Medulla oblongata (tissue), 1 donor: ENCODE measurements around the gene DPYSL5.
A peak's percentile ranks its signal among the peaks of the same experiment; 100 is the strongest.

ENCODE experiments used
- DNase-seq: peaks from one replicate; pipeline ENCODE4 v3.0.0-alpha.2; 2015; ENCODE audit errors: extremely low spot score

The DPYSL5 gene

DNA sequence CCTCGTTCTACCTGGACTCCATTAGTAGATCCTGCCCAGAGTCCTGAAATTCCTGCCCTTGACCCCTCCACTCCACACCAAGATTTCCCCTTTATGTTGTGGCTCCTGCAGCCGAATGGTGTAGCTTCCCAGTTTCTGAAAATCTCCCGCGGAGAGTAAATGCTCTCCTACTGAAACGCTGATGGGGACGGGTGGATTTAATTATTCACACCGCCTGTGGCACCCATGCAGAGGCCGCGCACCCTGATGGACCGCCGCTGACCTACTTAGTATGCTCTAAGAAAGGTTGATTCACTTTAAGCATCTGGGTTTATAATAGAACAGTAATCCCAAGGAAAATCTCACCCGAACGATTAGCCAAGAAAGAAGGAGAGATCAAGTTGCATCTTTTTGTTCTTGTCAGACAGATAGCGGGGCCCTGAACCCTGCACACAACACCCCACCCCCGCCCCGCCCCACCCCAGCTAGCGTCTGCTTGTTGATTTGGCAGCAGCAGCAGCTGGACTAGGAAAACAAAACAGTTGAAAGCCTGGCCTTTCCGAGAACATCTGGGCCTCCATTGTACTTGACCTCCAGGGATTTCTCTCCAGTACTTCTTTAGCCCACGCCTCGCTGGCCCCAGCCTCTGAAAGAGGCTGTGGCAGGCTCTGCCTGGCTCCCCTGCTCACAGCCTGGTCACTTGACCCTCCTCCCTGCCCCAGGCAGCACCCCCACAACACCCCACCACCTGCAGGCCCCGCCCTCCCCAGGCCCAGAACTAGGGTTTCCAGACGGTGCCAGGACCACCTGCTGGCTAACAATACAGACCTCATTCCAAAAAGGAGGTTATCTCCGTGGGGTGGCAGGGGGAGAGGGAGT lies 53.6 kb downstream of the DPYSL5 start:
- DNase-seq: peak; percentile 84

- no peak for DNase-seq
Observed at GRCh38 chr2:26903676-26904075, 55.7 kb downstream of the DPYSL5 start.

DNA sequence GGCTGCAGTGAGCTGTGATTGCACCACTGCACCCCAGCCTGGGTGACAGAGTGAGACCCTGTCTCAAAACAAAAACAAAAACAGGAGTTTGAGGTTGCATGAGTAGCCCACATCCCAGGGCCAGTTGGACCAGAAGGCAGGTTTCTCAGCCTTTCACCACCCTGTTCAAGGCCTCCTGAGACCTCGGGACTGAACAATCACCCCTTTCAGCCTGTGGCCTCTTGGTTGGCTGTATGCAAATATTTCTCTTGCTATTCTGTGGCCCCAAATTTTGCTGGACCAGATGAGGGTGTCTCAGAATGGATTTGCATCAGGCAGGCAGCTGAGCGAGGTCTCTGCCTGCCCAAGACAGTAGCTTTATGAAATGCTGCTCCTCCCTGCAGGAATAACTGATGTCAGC lies 56.9 kb downstream of the DPYSL5 start:
- DNase-seq: peak; percentile 62

- no peak for DNase-seq
Observed at GRCh38 chr2:26905341-26906198, 57.6 kb downstream of the DPYSL5 start.

- no peak for DNase-seq
Observed at GRCh38 chr2:26907416-26907815, 59.5 kb downstream of the DPYSL5 start.

GRCh38 chr2:26910176-26910575 lies 62.2 kb downstream of the DPYSL5 start:
- DNase-seq: no peak

DNA sequence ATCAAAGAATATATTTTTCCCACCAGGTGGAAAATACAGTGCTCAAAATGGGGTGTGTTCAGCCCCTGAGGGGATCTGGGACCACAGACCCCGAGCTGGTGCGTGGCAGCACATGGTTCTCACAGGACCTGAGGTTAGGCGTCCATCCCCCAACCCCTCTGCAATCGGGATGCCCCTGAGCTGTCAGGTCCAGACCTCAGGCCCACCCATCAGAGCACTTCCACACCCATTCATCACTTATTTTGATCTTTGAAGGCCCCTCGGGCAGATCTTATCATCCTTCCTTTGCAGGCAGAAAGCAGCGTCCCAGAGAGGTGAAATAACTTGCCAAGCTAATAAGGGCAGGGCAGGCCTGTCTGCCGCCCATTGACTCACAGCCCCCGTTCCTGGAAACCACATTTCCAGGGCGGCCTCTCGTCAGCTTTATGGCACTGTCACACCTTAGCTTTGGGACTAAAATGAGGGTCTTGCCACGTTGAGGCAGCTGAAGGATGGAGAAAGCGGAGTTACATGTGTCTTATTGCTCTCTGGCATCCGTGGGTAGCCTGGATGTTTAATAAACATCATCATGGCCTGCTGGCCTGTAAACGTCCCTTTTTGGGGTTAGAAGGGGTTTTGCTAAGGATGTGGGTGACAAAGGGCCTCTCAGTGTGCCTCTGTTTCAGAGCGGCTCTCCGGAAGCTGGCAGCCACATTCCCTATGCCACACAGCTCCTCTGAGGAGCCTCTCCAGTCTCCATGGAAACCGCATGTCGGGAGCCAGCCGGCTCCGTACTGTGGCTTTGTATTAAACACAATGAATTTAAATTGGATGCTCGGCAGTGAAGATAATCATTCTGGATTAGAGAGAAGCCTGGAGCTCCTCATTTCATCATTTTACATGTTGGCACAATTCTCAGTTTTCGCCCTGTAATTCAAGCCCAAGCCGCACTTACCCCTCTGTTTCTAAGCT lies 64.3 kb downstream of the DPYSL5 start:
- peak; percentile 93 for DNase-seq

- peak; percentile 55 for DNase-seq
Observed at GRCh38 chr2:26913606-26913998, 65.7 kb downstream of the DPYSL5 start.

DNA sequence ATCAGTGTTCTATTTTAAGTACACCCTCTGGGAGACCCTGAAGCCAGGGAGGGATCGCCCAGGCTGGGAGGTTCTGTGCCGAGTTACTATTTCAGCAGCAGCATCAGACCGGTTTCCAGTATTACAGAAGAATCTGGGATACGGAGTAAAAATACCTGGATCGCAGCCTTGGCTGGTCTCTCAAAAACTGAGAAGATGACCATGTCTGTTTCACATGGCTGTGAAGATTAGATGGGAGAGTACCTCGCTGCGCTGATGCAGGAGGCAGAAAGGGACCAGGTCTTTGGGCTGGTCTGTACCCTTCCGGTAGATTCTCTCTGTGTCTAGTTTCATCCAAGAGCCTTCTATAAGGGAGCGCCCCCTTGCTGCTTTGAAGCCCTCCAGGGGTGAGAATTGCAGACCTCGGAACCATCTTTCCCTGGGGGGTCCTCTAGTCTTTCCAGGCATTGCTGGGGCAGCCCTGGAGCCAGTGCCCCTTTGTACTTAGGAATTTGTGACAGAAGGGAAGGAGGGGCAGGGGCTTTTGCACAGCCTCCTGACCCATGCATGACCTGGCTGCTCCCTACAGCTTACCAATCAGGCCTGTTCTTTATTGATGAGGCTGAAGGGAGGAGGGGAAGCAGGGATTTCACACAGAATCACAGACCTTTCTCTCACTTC lies 66.2 kb downstream of the DPYSL5 start:
- DNase-seq: peak; percentile 3

DNA sequence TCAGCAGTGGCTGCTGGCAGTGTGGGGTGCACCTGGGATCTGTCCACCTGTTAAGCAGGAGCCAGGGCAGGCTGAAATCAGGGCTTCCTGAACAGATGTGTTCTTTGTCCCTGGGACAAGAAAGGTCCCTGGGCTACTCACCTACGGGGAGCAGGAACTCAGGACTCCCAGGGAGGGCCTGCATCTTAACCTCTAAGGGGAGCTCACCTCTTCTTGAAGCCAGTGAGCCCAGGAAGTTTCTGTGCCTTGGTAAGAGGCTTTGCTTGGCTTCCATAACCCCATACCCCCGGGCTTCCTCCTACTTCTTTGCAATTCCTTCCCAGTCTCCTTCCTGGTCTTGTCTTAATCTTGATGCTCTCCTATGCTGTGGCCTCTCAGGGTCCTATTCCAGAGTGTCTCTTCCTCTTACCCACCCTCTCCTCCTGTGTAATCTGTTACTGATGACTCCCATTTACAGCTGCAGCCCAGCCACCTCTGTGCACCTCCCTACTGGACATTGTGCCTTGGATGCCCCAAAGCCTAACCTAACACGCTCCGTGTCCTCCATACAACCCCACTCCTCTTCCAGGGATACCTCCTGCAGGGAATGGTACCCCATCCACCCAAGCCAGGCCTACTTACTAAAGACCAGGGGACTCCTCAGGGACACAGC lies 66.9 kb downstream of the DPYSL5 start:
- DNase-seq: no peak

GRCh38 chr2:26915316-26915715 lies 67.4 kb downstream of the DPYSL5 start:
- DNase-seq: no peak

- DNase-seq: peak; percentile 10
Observed at GRCh38 chr2:26916128-26916692, 68.3 kb downstream of the DPYSL5 start.

- DNase-seq: peak; percentile 4
Observed at GRCh38 chr2:26917135-26917836, 69.4 kb downstream of the DPYSL5 start.

DNA sequence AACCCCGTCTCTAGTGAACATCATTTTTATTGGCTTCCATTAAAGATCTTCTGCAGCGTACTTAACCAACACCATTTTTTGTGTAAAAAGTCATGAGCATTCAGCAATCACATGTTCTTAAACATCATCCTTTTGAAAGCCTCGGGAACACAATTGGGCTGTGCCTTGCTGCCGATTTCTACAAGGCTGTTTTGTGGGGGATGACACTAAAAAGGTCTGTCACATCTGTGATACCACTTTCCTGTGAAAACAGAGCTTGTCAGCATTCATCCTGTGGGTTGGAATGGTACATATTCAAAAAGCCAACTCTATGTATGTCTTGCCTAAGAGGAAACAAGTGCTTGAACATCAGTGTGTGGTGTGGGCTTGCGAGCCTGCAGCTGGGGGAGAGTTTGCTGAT lies 73.4 kb downstream of the DPYSL5 start:
- DNase-seq: no peak

- DNase-seq: peak; percentile 87
Observed at GRCh38 chr2:26922405-26923188, 74.7 kb downstream of the DPYSL5 start.

DNA sequence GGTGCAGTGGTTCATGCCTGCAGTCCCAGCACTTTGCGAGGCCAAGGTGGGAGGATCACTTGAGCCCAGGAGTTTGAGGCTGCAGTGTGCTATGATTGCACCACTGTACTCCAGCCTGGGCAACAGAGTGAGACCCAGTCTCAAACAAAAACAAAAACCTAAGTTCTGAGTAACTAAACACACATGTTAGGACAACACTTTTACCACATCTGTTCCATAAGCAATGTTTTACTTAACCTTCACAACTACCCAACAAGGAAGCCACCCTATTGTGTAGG lies 75.2 kb downstream of the DPYSL5 start:
- peak; percentile 5 for DNase-seq

DNA sequence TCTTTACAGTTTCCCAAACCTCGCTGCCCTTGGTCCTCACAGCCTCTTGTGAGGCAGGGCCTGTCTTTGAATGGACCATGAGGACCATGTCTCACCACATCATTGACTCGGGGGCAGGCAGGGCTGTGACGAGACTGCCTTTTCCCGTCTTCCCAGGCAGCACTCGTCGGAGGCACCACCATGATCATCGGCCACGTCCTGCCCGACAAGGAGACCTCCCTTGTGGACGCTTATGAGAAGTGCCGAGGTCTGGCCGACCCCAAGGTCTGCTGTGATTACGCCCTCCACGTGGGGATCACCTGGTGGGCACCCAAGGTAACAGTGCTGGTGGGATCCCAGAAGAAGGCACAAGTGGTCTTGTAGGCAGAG lies 76.8 kb downstream of the DPYSL5 start:
- DNase-seq: no peak

DNA sequence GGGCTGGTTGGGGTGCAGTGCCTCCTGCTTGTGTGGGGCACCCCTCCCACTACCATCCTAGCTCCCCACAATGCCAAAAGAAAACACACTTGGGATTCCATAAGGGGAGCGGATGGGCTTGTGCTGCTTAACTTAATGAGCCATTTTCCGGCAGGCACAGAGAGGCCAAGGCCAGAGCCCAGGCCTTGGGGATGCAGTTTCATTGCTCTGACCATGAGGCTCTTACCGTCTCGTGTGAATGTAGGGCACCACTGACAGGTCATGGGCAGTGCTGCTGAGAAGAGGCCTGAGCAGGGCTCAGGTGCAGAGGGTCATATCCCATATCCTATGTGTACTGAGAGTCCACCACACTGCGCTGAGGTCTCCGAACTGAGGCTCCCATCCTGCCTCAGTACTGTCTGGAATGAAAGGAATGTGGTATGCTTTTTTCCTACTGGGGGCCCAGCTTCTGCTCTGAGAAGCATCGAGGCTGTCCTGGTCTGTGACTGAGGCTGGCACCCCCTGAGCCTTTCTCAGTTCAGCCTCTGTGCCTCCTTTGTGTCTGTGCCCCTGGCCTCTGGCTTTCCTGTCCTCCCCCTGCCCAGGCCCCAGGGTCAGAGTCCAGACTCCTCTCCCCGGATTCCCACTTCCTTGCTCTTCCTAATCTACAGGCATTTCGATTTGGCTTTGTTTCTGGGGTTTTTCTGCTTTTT lies 77.3 kb downstream of the DPYSL5 start:
- no peak for DNase-seq

DNA sequence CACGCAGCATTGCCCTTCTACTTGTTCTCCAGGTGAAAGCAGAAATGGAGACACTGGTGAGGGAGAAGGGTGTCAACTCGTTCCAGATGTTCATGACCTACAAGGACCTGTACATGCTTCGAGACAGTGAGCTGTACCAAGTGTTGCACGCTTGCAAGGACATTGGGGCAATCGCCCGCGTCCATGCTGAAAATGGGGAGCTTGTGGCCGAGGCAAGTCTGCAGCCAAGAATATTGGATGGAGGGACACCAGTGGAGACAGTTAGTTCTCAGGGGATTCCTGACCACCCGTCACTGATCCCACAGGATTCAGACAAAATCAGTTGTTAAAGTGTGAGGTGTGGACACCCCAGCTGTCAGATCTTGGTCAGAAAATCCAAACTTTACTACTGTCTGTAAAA lies 79.3 kb downstream of the DPYSL5 start:
- no peak for DNase-seq
